HG03175 (cell line): ENCODE data around the gene DQX1.
"Not testable (repeated sequence)": the region's sequence is repeated elsewhere in the genome, so short reads cannot be mapped to it uniquely, and the experiment has no call there.

Experiments
- ATAC-seq: cut with Tn5 transposase; IDR thresholded peaks from one replicate; pipeline ENCODE4 v1.9.1; 2021; ENCODE audit warnings: mild to moderate bottlenecking, moderate library complexity; ENCODE audit not compliant: unreplicated experiment

The DQX1 gene

DNA sequence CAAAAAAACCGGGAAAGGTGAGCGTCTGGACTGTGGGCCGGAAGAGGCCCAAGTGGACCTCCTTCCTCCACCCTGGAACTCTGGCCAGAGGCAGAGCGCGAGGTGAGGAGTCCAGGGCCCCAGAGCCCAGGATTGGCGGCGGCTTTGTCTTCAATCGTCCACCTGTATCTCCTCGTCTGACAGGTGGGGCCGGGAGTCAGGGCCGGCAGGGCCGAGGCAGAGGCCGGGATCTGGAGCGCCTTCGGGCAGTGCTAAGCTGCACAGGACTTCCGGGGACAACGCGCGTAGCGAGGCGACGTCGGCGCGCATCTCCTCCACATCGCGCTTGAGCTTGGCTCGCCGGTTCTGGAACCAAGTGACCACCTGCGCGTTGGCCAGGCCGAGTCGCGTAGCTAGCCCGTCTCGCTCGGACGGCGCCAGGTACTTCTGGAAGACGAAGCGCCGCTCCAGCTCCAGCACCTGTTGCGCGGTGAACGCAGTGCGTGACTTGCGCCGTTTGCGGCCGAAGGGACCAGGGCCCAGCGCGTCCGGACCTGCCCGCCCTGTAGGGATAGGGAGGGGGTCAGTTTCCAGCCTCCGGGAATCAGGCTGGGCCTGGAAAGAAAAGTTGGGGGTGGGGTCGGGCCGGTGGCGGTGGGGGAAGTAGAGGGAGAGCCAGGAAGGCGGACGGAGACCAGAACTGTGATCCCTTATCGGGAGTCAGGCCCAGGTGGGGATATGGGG is 28.1 kb downstream of the DQX1 start:
- ATAC-seq = no peak

DNA sequence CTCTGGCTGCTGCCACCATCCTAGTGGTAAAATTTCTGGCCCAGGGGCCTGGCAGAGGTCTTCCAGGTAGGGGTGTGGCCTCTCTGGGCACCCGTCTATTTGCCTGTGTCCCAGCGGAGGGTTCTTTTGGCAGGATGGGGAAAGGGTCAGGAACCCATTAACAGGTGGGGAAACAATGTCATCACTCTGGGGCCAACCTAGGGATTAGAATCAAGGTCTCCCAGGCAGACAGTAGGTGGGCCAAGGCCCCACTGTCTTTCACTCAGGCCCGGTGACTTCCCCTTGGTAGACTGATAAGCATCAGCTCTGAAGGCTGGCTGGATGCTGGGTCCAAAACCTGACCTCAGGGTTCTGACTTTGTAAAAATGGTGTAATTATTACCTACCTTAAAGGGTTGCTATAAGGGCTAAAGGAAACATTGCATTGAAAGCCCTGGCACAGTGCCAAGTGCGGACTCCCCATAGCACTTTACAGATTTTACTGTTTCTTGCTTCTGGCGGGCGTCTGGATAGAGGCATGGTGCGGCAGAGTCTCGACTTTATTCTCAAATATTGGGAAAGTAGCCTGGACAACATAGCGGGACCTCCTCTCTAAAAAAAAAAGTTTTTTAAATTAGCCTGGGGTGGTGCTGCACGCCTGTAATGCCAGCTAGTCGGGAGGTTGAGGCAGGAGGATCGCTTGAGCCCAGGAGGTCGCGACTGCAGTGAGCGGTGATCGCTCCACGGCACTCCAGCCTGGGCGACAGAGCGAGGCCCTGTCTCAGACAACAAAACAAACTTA is 28.8 kb downstream of the DQX1 start:
- ATAC-seq = no peak

DNA sequence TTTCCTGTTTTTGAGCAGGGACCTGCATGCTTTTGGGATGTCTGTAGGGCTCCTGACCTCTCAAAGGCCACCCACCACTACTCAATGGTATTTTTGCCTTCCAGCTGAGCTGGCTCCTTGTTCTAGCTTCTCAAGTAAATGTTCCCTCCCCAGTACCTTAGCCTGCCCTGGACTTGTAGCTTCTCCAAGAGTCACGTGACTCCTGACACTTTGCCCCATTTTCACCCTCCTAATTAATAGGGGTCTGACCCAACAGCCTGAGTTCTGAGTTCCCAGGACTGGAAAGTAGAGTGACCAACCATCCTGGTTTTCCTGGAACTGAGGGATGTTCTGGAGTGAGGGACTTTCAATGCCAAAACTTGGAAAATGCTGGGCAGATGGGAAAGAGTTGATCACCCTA is 30.6 kb downstream of the DQX1 start:
- no peak for ATAC-seq

DNA sequence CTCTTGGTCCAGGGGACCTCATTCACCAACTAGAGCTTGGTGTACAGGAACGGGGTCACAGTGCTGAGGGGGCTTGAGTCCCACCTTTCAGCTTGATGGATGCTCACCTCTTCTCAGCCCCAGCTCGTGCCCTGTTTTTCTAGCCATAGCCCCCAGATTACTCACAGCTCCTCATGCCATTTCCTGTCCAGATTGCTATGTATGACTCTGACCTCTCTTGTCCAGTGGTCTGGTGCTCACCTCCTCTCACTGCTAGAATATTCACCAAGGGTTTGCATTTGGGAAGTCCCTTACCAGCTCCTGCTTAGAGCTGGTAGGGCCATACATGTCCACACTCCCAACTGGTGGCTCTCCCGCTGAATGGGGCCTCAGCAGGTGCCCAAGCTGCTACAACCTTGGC is 32.5 kb downstream of the DQX1 start:
- ATAC-seq = no peak

DNA sequence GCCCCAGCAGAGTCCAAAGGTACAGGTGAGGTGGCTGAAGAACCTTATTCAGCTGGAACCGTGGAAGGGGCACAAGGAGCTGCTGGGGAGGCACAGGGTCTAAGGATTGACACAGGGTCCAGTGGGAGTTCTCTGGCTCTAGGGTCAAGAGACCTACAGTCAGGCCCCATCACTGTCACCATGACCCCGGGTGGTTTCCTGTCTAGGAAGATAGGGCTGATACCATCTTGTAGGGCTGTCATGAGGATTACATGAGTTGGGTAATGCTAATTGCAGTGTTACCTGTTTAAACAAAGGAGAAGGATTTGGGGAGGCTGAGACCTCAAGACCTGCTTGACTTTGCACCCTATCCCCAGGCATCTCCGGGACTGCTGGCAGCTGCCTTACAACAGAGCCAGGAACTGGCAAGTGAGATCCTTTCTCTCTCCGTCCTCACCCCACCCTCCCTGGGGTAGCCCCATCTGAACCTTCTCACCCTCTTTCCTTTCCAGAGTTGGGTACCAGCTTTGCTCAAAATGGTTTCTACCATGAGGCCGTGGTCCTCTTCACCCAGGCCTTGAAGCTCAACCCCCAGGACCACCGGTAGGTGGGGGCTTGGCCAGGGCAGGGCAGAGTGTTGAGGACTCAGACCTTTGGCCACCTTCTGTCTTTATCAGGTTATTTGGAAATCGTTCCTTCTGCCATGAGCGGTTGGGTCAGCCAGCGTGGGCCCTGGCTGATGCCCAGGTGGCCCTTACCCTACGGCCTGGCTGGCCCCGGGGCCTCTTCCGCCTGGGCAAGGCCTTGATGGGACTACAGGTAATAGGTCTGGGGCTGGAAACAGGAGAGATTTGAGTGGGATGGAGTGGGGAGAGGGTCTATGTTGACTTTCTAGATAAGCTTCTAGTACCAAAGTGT is 34.1 kb downstream of the DQX1 start:
- ATAC-seq = no peak

DNA sequence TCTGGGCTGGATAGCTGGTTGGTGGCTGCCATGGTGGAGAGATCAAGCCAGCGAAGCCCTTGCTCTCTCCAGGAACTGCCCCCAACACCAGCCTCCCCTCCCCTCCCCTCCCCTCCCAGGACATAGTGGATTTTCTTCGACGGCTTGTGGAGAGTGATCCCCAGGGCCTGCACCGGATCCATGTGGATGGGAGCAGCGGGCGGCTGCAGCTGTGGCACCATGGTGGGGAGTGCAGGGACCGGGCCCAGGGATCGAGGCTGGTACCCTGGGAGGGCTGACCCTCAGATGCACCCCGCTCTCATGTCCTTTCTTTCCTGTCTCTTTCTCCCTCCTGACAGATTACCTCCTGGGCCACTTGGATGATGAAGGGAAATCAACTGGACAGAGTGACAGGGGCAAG is 36.1 kb downstream of the DQX1 start:
- ATAC-seq = no peak

DNA sequence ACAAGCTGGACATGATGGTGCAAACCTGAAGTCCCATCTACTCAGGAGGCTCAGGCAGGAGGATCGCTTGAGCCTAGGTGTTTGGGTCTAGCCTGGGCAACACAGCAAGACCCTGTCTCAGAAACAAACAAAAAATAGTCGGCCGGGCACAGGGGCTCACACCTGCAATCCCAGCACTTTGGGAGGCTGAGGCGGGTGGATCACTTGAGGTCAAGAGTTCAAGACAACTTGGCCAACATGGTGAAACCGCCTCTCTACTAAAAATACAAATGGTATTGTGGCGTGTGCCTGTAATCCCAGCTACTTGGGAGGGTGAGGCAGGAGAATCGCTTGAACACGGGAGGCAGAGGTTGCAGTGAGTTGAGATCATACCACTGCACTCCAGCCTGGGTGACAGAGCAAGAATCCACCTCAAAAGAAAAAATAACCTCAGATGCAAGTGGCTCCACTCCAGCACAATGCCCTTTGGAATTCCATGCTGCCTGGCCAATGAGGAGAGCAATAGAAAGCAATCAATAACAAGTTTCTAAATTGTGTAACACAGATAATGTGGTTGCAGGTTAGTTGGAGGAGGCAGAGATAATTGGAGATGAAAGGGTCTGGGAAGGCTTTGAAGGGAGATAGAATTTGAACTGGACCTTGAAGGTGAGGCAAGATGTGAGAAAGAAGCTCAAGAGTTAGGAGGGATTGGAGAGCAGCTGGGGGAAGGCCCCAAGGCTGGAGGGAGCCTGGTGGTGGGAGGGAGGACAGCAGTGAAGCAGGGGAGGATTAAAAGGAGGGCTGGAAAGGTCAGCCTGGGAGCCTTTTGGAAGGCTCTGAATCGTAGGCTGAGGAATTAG is 37.2 kb downstream of the DQX1 start:
- ATAC-seq = no peak

DNA sequence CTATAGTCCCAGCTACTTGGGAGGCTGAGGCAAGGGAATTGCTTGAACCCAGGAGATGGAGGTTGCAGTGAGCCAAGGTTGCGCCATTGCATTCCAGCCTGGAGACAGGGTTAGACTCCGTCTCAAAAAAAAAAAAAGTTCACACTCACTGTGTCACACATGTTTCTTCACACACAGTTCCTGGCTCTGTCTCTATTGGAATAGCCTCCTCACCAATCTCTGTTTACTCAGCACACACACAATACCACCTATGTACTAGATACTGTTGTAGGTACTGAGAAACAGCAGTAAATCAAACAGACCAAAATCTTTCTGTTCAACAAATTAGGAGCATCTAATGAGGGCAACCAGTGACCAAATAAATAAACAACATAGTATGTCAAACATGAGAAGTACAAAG is 39.9 kb downstream of the DQX1 start:
- no peak for ATAC-seq

DNA sequence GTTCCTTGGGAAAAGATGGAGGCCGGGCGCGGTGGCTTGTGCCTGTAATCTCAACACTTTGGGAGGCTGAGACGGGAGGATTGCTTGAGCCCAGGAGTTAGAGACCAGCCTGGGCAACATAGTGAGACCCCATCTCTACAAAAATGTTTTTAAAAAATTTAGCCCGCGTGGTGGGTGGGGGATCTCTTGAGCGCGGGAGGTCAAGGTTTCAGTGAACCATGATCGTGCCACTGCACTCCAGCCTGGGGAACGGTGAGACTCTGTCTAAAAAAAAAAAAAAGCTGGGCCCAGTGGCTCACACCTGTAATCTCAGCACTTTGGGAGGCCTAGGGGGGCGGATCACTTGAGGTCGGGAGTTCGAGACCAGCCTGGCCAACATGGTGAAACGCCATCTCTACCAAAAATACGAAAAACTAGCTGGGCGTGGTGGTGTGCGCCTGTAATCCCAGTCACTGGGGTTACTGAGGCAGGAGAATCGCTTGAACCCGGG is 42.3 kb downstream of the DQX1 start:
- not testable (repeated sequence) for ATAC-seq

DNA sequence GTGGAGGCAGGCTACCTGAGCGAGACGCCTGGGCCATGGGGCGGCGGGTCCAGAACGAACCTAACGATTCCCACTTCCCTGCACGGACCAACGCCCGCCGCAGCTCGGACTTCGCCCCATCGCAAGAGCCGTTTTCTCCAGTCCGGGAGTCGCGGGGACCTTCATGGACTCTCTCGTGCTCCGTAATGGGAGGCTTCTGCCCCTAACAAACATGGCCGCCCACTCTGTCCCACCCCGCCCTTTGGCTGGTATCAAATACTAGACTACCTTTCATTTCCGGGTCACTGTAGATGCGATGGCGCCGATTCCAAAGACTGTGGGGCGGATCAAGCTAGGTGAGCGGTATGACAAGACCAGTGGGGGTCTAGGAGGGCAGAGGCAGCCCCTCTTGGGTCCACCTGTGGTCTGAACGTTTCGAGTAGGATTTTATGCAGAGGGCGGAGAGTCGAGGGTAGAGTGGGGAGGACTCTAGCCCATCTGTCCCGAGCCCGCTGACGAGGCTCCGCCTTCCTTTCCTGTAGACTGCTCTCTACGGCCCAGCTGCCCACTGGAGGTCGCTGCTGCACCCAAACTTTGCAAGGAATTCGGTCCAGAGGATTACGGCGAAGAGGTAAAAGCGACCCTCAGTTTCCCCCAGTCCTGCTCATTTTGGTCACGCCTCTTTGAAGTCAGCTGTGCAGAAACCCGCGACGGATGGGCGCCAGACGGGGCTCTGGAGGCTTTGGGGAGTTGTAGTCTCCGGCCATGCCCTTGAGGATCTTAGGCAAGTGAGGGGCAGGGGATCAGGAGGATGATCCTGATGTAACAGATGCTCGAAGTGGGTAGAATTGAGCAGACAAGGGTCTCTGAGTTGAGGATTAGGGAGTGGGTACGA is 43.0 kb downstream of the DQX1 start, which contains the start of the genes CCDC142 and TTC31:
CCDC142 (minus strand) TSS at position 198 of the 874 bp plus-strand sequence; CDS start at position 37, 161 bp downstream.
TTC31 (plus strand) TSS at position 281 of the 874 bp plus-strand sequence; CDS start at position 296, 15 bp downstream.
- ATAC-seq = peak; percentile 93

DNA sequence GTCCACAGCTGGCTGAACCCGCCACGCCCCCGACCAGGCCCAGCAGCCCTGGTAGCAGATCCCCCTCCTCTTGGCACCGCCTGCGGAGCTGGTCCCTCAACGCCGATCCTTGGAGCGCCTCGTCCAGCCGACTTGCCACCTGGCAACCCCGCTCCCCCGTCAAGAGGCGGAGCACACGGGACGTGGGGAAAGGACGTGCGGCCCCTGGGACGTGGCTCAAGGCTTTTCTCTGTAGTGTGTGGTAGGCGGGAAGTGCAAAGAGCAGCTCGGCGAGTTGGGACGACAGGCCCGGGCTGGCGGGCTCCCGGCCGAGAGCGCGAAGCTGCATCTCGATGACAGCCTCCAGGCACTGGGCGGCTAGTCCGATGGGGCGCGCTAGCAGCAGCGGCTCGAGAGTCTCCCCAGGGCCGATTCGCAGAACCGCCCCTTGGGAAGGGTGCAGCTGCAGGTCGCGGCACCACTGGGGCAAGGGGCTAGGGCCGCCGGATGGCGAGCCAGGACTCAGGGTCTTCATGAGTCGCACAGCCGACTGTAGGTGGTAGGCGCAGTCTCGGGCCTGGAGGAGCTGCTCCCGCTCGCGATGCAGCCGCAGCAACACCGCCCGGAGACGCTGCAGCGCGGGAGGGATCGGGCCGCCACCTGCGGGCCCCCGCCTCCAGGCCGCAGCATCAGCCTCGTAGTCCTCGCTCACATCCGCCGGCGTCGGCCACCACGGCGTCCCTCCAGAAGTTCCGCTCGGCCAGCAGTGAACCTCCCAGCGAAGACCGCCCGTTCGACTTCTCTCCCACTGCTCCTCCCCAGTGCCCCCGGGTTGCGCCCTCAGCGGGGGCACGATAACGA is 43.9 kb downstream of the DQX1 start:
- peak; percentile 43 for ATAC-seq

DNA sequence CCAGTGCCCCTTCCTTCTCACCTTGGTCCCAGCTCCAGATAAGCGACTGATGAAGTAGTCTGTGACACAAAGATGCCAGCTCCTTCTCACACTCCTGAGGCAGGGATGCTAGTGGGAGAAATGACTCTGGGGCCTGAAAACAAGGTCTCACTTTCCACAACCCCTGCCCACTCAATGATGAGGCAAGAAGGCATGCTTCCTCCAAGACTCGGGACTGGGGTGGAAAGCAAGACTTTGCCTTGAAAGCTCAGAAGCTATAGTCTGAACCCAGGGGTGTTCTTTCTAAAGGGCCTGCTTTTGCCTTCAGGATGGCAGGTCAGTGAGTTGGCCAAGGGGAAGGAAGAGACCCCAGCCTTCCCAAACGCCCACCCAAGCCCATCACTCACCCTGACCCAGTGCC is 44.6 kb downstream of the DQX1 start:
- no peak for ATAC-seq

DNA sequence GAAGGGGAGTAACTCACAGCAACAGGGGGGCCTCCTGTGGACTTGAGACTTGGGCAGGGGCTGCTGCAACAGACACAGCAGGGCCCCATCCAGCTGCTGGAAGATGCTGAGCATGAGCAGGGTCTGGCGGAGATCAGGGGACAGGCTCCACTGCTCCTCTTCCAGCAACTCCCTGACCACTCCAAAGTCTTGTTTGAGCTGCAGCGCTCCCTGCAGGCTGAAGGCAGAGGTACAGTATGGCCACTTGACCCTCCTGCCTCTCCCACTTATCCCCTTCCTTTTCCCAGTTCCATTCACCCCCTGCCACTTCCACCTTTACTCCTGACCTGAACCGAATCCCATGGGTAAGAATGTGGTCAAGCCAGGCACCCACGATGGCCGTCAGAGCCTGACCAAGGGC is 51.1 kb downstream of the DQX1 start:
- no peak for ATAC-seq

DNA sequence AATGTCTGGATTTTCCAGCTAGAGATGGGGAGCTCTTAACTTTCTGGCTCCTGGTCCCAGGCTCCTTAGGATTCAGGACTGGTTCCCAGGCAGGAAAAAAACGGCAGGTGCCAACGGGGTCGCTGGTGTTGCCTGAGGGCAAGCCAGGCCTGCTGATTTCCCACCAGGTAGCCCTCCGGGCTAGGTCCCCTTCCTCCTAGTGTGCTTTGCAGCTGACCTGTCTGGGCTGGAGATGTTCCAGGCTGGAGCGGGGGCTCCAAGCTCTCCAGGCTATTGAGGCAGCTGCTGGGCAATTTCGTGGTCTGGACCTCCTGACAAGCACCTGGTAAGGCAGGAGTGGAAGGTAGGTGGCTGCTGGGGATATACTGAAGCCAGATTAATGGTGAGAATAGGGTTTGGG is 51.5 kb downstream of the DQX1 start:
- ATAC-seq = no peak

DNA sequence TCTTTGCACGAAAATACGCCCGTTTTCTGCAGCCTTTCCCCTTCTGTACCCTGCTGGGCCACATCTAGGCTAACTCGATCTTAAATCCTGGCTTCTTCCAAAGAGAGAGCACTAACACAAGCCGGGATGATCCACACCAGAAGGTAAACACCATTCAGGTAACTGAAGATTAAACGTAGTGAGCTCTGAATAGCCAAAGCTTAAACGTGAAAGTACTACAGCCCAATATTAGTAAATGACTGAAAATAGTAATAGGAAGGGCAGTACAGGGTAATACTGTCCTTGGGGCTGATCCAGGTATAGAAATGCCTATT is 53.1 kb downstream of the DQX1 start:
- no peak for ATAC-seq

DNA sequence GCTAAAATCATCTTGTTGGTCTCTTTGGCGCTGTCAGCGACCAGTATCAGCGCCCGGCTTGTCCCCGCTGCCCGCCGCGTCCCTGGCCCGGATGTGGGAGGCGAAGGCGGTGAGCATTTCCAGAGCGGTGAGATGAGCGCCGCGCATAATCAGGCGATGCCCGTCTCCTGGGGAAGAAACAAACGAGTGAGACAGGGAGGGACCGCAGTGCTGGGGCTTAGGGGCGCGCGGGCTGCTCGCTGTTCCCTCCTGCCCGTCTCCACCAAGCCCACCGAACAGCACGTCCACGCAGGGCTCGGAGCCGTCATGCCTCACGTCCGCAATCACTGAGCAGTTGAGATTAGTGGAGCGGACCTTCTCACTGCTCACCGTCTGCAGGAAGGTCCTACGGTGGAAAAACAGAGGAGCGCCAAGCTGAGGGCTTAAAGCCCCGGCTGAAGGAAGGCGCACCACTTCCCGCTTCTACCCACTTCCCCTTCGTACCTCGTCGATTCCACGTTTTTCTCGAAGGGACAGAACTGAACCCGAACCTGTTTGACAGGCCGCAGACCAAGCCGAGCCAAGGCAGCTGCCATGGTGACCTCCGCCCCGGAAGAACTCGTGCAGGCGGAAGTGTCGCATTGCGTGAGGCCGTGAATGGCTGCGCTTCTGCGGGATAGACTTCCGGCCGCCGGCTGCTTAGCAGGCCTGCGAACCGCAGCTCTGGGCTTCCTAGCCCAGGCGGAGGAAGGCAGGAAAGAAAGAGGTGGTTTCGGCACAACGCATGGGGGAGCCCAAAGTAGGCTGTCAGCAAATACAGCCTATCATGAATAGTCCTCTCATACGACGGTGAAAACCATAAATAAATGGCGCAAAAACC is 53.7 kb downstream of the DQX1 start, which contains the start of gene MRPL53:
MRPL53 (minus strand) TSS at position 595 of the 859 bp plus-strand sequence; CDS start at position 575, 20 bp downstream.
- peak; percentile 85 for ATAC-seq

DNA sequence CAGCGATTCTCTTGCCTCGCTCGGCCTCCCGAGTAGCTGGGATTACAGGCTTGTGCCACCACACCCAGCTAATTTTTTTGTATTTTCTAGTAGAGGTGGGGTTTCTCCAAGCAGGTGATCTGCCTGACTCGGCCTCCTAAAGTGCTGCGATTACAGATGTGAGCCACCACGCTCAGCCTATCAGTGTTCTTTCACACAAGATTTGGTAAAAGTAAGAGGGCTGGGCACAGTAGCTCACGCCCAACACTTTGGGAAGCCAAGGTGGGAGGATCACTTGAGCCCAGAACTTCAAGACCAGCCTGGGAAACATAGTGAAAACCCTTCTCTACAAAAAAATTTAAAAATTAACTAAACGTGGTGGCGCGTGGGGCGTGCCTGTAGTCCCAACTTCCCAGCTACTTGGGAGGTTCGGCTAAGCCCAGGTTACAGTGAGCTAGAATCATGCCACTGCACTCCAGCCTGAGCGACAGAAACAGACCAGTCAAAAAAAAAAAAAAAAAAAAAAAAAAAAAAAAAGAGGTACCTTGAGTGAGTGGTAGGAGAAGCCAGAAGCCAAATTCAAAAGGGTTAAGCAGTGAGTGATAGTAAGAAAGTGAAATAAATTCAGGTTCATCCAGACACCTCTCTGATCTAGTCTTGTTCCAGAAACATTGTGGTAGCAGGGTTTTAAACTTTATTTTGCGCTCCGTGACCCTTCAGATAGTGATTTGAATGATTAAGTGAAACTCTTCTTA is 54.5 kb downstream of the DQX1 start:
- no peak for ATAC-seq
